K562 treated with DMSO at 1 percent for 48 hours (cell line): ENCODE data around the gene TSPAN11. TPM values are rescaled to one million over a fixed set of nuclear protein-coding genes. Genes with fewer than 3 reads are reported as not detected.

Experiments
- total RNA-seq: library from RNA; unstranded; fragments of 300-600 nt; gene quantifications from 2 replicates; pipeline ENCODE4 v1.2.3, GENCODE V29; 2022; ENCODE audit warnings: low replicate concordance; ENCODE audit errors: extremely low read depth

The TSPAN11 gene
- total RNA-seq: not detected in 2 replicates

GRCh38 chr12:30926243-30927221, at the start of gene TSPAN11:
TSS of gene TSPAN11 (plus strand) at chr12:30926748. CDS start at chr12:30953992, 27,244 bp downstream.

Other genes with a start within 250 kb of the TSPAN11 start
- gene IPO8, start 230.9 kb upstream of the TSPAN11 start, total RNA-seq: not detected in 2 replicates
- not detected in 2 replicates for gene CAPRIN2, start 171.8 kb upstream of the TSPAN11 start, total RNA-seq
- gene DDX11, start 147.1 kb downstream of the TSPAN11 start, total RNA-seq: not detected in 2 replicates